OCI-LY3 (cell line): Measurements from ENCODE around the gene ZNF22.
A peak's percentile ranks its signal among the peaks of the same experiment; 100 is the strongest.

Experiments
- H2AFZ ChIP-seq: fragments of 200-600, 300-600 bp; shearing (Covaris generic); 2 replicates; pipeline ENCODE4 v1.6.0; 2014; ENCODE audit warnings: antibody characterized with exemption, low read depth, low read length
- H3K27ac ChIP-seq: fragments of 200-600, 300-600 bp; sonication (generic); 2 replicates; pipeline ENCODE4 v1.5.1; 2014; ENCODE audit warnings: mild to moderate bottlenecking, low read length, moderate library complexity, mixed read lengths
- H3K27me3 ChIP-seq: fragments of 200-600, 300-600 bp; sonication (generic); 2 replicates; pipeline ENCODE4 v1.6.1; 2014; ENCODE audit warnings: low read depth, low read length, mixed read lengths
- H3K36me3 ChIP-seq: fragments of 200-600, 300-600 bp; sonication (generic); replicated peaks from 2 replicates; pipeline ENCODE3; 2014; ENCODE audit warnings: low read depth, low read length, mixed read lengths
- H3K4me1 ChIP-seq: fragments of 300-600, 200-600 bp; sonication (generic); 2 replicates; pipeline ENCODE4 v1.6.1; 2014; ENCODE audit warnings: low read length, mixed read lengths
- H3K4me2 ChIP-seq: fragments of 200-600, 300-600 bp; sonication (generic); 2 replicates; pipeline ENCODE4 v1.6.1; 2014; ENCODE audit warnings: low read length, mixed read lengths
- H3K4me3 ChIP-seq: fragments of 300-600, 200-600 bp; sonication (generic); 2 replicates; pipeline ENCODE4 v1.5.1; 2014; ENCODE audit warnings: antibody characterized with exemption, mild to moderate bottlenecking, low read length, moderate library complexity
- H3K79me2 ChIP-seq: fragments of 300-600, 200-600 bp; shearing (Covaris generic); 2 replicates; pipeline ENCODE4 v1.6.1; 2014; ENCODE audit warnings: mild to moderate bottlenecking, low read length, mixed read lengths
- H3K9ac ChIP-seq: fragments of 300-600, 200-600 bp; shearing (Covaris generic); 2 replicates; pipeline ENCODE4 v1.6.0; 2014; ENCODE audit warnings: mild to moderate bottlenecking, low read length, moderate library complexity
- H3K9me3 ChIP-seq: fragments of 200-600, 300-600 bp; shearing (Covaris generic); 2 replicates; pipeline ENCODE4 v1.6.1; 2014; ENCODE audit warnings: low read length, mixed read lengths; ENCODE audit not compliant: insufficient read depth
- H4K20me1 ChIP-seq: fragments of 200-600, 300-600 bp; sonication (generic); 2 replicates; pipeline ENCODE4 v1.6.1; 2016; ENCODE audit warnings: low read length, mixed read lengths; ENCODE audit not compliant: insufficient read depth
- CTCF ChIP-seq: fragments of 200-600, 300-600 bp; sonication (generic); IDR thresholded peaks from 2 replicates; pipeline ENCODE4 v1.5.1; 2014; ENCODE audit warnings: antibody characterized with exemption, low read length, low read depth
- EZH2phosphoT487 ChIP-seq: fragments of 200-600 bp; shearing (Covaris generic); IDR thresholded peaks from 2 replicates; pipeline ENCODE4 v1.6.1; 2018; ENCODE audit warnings: antibody characterized with exemption, mixed run types, low read depth

ZNF22 gene

GRCh38 chr10:44993922-44994751, 6.6 kb upstream of the ZNF22 start:
- Histone ChIP-seq H2AFZ (no peak overlapping the region), H3K79me2 (no peaks in the 10 kb centered on the region), H3K27me3 (no peaks in the 10 kb centered on the region), H4K20me1 (no peaks in the 10 kb centered on the region), H3K4me2 (no peak overlapping the region), H3K36me3 (no peaks in the 10 kb centered on the region), H3K9me3 (no peaks in the 10 kb centered on the region), H3K4me3 (no peak overlapping the region), H3K4me1 (no peaks in the 10 kb centered on the region), H3K27ac (no peak overlapping the region), H3K9ac (no peak overlapping the region)
- TF ChIP-seq EZH2phosphoT487 (no peak), CTCF (peak; percentile 27)

- Histone ChIP-seq H3K36me3 (no peaks in the 10 kb centered on the region), H3K4me3 (no peak overlapping the region), H4K20me1 (no peaks in the 10 kb centered on the region), H3K79me2 (no peaks in the 10 kb centered on the region), H3K9ac (no peak overlapping the region), H3K9me3 (no peaks in the 10 kb centered on the region), H3K27me3 (no peaks in the 10 kb centered on the region), H3K27ac (no peak overlapping the region), H3K4me1 (no peaks in the 10 kb centered on the region), H2AFZ (no peak overlapping the region), H3K4me2 (no peak overlapping the region)
- TF ChIP-seq EZH2phosphoT487 (no peak), CTCF (no peak)
These were observed 5.8 kb upstream of the ZNF22 start for GRCh38 chr10:44994752-44995530.

DNA sequence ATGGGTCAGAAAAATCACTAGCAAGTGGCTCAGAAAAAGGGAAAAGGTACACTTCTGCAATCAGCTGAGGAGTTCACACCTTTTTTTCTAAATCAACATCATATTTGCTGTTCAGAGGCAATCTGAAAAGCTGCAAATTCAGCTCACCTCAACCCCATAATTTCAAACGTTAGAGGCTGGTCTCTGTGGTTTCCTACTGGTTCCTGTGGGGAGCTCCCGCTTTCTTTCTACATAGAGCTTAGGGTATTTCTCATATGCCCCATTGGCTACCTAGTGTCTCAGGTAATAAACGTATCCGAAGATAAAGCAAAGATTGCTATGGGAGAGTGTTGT, 5.2 kb upstream of the ZNF22 start:
- TF ChIP-seq EZH2phosphoT487 (no peak), CTCF (no peak)
- Histone ChIP-seq H4K20me1 (no peaks in the 10 kb centered on the region), H3K27ac (no peak overlapping the region), H3K4me1 (peaks cover 4% of the 10 kb centered on the region), H3K27me3 (no peaks in the 10 kb centered on the region), H3K36me3 (no peaks in the 10 kb centered on the region), H3K4me3 (no peak overlapping the region), H2AFZ (no peak overlapping the region), H3K79me2 (no peaks in the 10 kb centered on the region), H3K9me3 (no peaks in the 10 kb centered on the region), H3K4me2 (no peak overlapping the region), H3K9ac (no peak overlapping the region)

DNA sequence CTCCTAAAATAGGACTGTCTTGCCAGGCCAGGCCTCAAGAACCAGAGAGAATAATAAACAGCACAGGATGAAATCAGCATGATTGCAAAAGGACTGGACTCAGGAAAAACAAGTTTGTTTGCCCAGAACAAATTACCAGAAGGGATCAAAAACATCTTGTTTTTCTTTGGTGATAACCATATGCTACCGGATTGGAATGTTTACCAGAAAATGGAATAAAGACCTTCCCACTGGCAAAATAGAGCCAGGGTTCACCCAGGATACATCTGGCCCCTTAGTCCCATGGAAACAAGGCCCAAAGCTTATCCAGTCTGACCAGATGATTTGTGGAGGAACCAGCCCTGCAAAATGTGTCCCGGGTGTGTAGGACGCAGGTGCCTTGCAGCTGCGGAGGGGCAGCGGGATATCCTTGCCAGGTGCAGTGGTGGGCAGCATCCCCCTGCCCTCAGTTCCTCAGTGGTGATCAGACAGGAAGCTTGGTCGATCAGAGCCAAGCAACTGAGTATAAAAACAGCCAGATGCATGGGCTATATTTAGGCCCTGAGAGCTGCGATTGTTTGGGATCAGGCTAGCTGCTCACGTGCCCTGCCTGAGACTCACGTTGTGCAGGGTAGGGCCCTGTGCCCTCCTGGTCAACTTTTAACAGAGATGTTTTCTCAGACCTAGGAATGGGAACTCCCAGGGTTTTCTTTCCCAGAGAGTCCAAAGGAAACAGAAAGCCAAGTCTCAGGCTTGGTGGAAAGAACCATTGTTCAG, 4.6 kb upstream of the ZNF22 start:
- no peaks in the 10 kb centered on the region for H4K20me1 ChIP-seq
- no peaks in the 10 kb centered on the region for H3K36me3 ChIP-seq
- H3K9ac ChIP-seq = no peak overlapping the region
- H3K4me3 ChIP-seq = no peak overlapping the region
- H2AFZ ChIP-seq = no peak overlapping the region
- H3K27me3 ChIP-seq = no peaks in the 10 kb centered on the region
- H3K79me2 ChIP-seq = peaks cover 1% of the 10 kb centered on the region; the same call in 1 of the 2 replicates
- no peak overlapping the region for H3K4me2 ChIP-seq
- TF ChIP-seq EZH2phosphoT487 = no peak
- no peak for TF ChIP-seq CTCF
- no peaks in the 10 kb centered on the region for H3K9me3 ChIP-seq
- no peak overlapping the region for H3K27ac ChIP-seq
- H3K4me1 ChIP-seq = peaks cover 4% of the 10 kb centered on the region
